RWPE2 (cell line): ENCODE results near the gene RTCA.
A peak's percentile ranks its signal among the peaks of the same experiment; 100 is the strongest.
"Not testable (repeated sequence)": the region's sequence is repeated elsewhere in the genome, so short reads cannot be mapped to it uniquely, and the experiment has no call there.

ENCODE experiments used
- ATAC-seq: fragments of 200-7000 bp; cut with Tn5 transposase; 3 replicates; pipeline ENCODE4 v1.9.1; 2021; ENCODE audit warnings: low read depth
- DNase-seq: peaks from one replicate; pipeline ENCODE4 v3.0.0-alpha.2; 2020; ENCODE audit warnings: low spot score
- H3K27ac ChIP-seq: fragments of 450-650 bp; 2 replicates; pipeline ENCODE4 v1.5.1; 2017; ENCODE audit warnings: mild to moderate bottlenecking; ENCODE audit not compliant: poor library complexity, severe bottlenecking
- H3K27me3 ChIP-seq: fragments of 250-450 bp; sonication (Bioruptor Pico); 2 replicates; pipeline ENCODE4 v1.5.1; 2021; ENCODE audit warnings: mild to moderate bottlenecking, moderate library complexity; ENCODE audit not compliant: insufficient read depth, poor library complexity, severe bottlenecking
- H3K36me3 ChIP-seq: fragments of 250-450 bp; sonication (Bioruptor Pico); 2 replicates; pipeline ENCODE4 v1.5.1; 2020; ENCODE audit warnings: low read depth, mild to moderate bottlenecking, moderate library complexity
- H3K4me1 ChIP-seq: fragments of 250-450 bp; sonication (Bioruptor Pico); 2 replicates; pipeline ENCODE4 v1.5.1; 2021; ENCODE audit warnings: mild to moderate bottlenecking, moderate library complexity; ENCODE audit not compliant: insufficient read depth, poor library complexity, severe bottlenecking
- H3K4me3 ChIP-seq: fragments of 250-450 bp; sonication (Bioruptor Pico); 2 replicates; pipeline ENCODE4 v1.5.1; 2021; ENCODE audit warnings: mild to moderate bottlenecking, moderate library complexity; ENCODE audit not compliant: severe bottlenecking
- H3K9me3 ChIP-seq: fragments of 250-450 bp; sonication (Bioruptor Pico); 2 replicates; pipeline ENCODE4 v1.5.1; 2021; ENCODE audit warnings: mild to moderate bottlenecking, moderate library complexity; ENCODE audit not compliant: severe bottlenecking
- CTCF ChIP-seq: fragments of 450-650 bp; IDR thresholded peaks from one replicate; pipeline ENCODE4 v1.5.1; 2017; ENCODE audit warnings: mild to moderate bottlenecking, moderate library complexity; ENCODE audit not compliant: poor library complexity, severe bottlenecking

RTCA gene

GRCh38 chr1:100325415-100326324 lies 59.7 kb downstream of the RTCA start:
- Histone ChIP-seq H3K4me1 (peaks cover 11% of the 10 kb centered on the region), H3K4me3 (no peak overlapping the region), H3K36me3 (no peaks in the 10 kb centered on the region), H3K9me3 (no peaks in the 10 kb centered on the region), H3K27ac (no peak overlapping the region), H3K27me3 (no peaks in the 10 kb centered on the region)
- peak; percentile 59; the same call in 1 of the 3 replicates for ATAC-seq
- no peak for TF ChIP-seq CTCF
- no peak for DNase-seq

- not testable (repeated sequence) for H3K4me3 ChIP-seq, H3K36me3 ChIP-seq, H3K27me3 ChIP-seq, H3K27ac ChIP-seq, H3K9me3 ChIP-seq, DNase-seq, ATAC-seq
- H3K4me1 ChIP-seq: peaks cover 11% of the 10 kb centered on the region
Observed at GRCh38 chr1:100326325-100326670, 60.3 kb downstream of the RTCA start.

- DNase-seq (no peak), ATAC-seq (no peak)
- H3K27ac ChIP-seq: no peak overlapping the region
- peaks cover 2% of the 10 kb centered on the region for H3K4me1 ChIP-seq
- H3K36me3 ChIP-seq: no peaks in the 10 kb centered on the region
- no peak for TF ChIP-seq CTCF
- no peaks in the 10 kb centered on the region for H3K27me3 ChIP-seq
- H3K4me3 ChIP-seq: no peak overlapping the region
- H3K9me3 ChIP-seq: no peaks in the 10 kb centered on the region
Observed at GRCh38 chr1:100328133-100328532, 62.1 kb downstream of the RTCA start.

- H3K9me3 ChIP-seq, H3K27ac ChIP-seq, H3K27me3 ChIP-seq, DNase-seq, ATAC-seq, H3K36me3 ChIP-seq, H3K4me3 ChIP-seq, H3K4me1 ChIP-seq: not testable (repeated sequence)
Observed at GRCh38 chr1:100331146-100331545, 65.1 kb downstream of the RTCA start.

- ATAC-seq: no peak
- Histone ChIP-seq H3K36me3 (no peaks in the 10 kb centered on the region), H3K4me3 (no peak overlapping the region)
Observed at GRCh38 chr1:100332331-100332730, 66.3 kb downstream of the RTCA start.

More at GRCh38 chr1:100332331-100332730, 66.3 kb downstream of the RTCA start:
- H3K4me1 ChIP-seq: no peaks in the 10 kb centered on the region
- DNase-seq: no peak
- H3K27me3 ChIP-seq: no peaks in the 10 kb centered on the region
- H3K27ac ChIP-seq: no peak overlapping the region
- no peak for TF ChIP-seq CTCF
- H3K9me3 ChIP-seq: no peaks in the 10 kb centered on the region
